ENCODE measurements around the gene TBC1D17.

TBC1D17 gene

DNA sequence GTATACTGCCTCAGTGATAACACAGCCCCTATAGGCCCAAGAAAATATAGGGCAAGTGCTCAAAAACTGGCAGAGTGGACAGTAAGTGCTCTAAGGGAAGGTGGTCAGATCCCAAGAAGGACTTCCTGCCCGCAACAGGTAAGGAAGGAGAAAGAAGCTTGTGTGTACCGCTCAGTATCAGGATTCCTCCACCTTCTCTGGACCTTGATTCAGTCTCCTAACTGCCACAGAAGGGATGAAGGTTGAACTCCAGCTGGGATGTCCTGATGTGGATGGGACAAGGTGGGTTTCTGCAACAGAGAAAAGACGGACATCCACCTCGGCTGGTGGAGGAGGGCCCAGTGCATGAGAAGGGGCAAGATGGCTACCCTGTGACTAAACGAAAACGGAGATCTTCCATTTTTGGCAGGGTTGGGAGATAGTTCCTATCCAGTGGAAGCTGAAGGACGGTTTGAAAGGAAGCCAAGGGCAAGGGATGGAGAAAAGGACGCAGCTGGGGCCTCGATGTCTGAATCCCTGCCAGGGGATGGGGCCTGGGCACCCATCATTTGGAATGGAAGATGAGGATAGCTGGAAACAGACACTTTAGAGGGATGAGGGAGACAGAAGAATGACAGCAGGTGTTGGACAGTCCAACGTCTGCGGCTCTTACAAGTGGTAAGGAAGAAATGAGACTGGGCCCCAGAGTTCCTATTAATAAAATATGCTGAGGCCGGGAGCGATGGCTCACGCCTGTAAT is 50.2 kb downstream of the TBC1D17 start:
- H3K27ac ChIP-seq: peak overlapping the region; percentile 96

GRCh38 chr19:49929121-49929610 is 51.7 kb downstream of the TBC1D17 start, which contains the start of the genes ATF5 and NUP62:
Gene ATF5 (plus strand): TSS chr19:49929205. CDS start chr19:49930851, 1,646 bp downstream.
Gene NUP62 (minus strand): TSS chr19:49929504. CDS start chr19:49909807, 19,697 bp downstream.
- no peak for TF ChIP-seq ZFX (IDR thresholded peaks at IDR 0.05; ENCODE audit: borderline replicate concordance)

More for the DNA sequence above, 50.2 kb downstream of the TBC1D17 start:
- TF ChIP-seq CTCF (IDR thresholded peaks at IDR 0.05): no peak
- no peak for TF ChIP-seq ZFX (IDR thresholded peaks at IDR 0.05; ENCODE audit: borderline replicate concordance)

GRCh38 chr19:49929611-49930482 is 52.3 kb downstream of the TBC1D17 start:
- TF ChIP-seq ZFX (IDR thresholded peaks at IDR 0.05; ENCODE audit: borderline replicate concordance): no peak
- TF ChIP-seq CTCF (IDR thresholded peaks at IDR 0.05): no peak

More at GRCh38 chr19:49929121-49929610, 51.7 kb downstream of the TBC1D17 start, which contains the start of the genes ATF5 and NUP62:
- peak within 1 kb of the TSS; percentile 96 for H3K27ac ChIP-seq

GRCh38 chr19:49930483-49931011 is 53.0 kb downstream of the TBC1D17 start:
- peak overlapping the region; percentile 96 for H3K27ac ChIP-seq
- no peak for TF ChIP-seq ZFX (IDR thresholded peaks at IDR 0.05; ENCODE audit: borderline replicate concordance)
- no peak for TF ChIP-seq CTCF (IDR thresholded peaks at IDR 0.05)

More at GRCh38 chr19:49929611-49930482, 52.3 kb downstream of the TBC1D17 start:
- H3K27ac ChIP-seq: peak overlapping the region; percentile 96

- peak overlapping the region; percentile 96 for H3K27ac ChIP-seq
- TF ChIP-seq ZFX (IDR thresholded peaks at IDR 0.05; ENCODE audit: borderline replicate concordance) (no peak), CTCF (IDR thresholded peaks at IDR 0.05) (no peak)
Measured at GRCh38 chr19:49931293-49932040, 54.0 kb downstream of the TBC1D17 start.

DNA sequence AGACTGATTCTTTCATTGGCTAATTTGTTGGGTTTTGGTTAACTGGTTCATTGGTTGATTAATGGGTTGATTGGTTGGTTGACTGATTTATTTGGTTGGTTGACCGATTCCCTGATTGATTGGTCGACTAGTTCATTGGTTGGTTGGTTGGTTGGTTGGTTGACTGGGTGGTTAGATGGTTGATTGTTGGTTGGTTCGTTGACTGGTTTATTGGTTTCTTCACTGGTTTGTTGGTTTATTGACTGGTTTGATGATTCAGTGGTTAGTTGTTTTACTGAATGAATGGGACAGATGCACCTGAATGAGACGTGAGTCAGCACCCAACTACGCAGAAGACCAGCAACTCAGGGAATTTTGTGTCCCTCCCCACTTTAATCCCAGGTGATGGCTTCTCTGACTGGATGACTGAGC is 54.5 kb downstream of the TBC1D17 start:
- TF ChIP-seq ZFX (IDR thresholded peaks at IDR 0.05; ENCODE audit: borderline replicate concordance) (no peak), CTCF (IDR thresholded peaks at IDR 0.05) (no peak)
- no peak overlapping the region for H3K27ac ChIP-seq

DNA sequence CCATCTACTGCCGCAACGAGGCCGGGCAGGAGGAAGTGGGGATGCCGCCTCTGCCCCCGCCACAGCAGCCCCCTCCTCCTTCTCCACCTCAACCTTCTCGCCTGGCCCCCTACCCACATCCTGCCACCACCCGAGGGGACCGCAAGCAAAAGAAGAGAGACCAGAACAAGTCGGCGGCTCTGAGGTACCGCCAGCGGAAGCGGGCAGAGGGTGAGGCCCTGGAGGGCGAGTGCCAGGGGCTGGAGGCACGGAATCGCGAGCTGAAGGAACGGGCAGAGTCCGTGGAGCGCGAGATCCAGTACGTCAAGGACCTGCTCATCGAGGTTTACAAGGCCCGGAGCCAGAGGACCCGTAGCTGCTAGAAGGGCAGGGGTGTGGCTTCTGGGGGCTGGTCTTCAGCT is 55.2 kb downstream of the TBC1D17 start:
- no peak for TF ChIP-seq CTCF (IDR thresholded peaks at IDR 0.05)
- no peak for TF ChIP-seq ZFX (IDR thresholded peaks at IDR 0.05; ENCODE audit: borderline replicate concordance)
- no peak overlapping the region for H3K27ac ChIP-seq
